Loucy (cell line): ENCODE data around the gene BCAS2.

Experiments used
- H2AFZ ChIP-seq: fragments of 200-600 bp; sonication (generic); 2 replicates; pipeline ENCODE4 v1.6.0; 2016; ENCODE audit warnings: antibody characterized with exemption, mild to moderate bottlenecking, low read length, moderate library complexity
- H3F3A ChIP-seq: fragments of 200-600 bp; 2 replicates; pipeline ENCODE4 v1.6.0; 2016; ENCODE audit warnings: antibody characterized with exemption, low read depth, mild to moderate bottlenecking
- H3K27me3 ChIP-seq: fragments of 200-600 bp; sonication (generic); 2 replicates; pipeline ENCODE4 v1.6.1; 2014; ENCODE audit warnings: low read length, mild to moderate bottlenecking; ENCODE audit not compliant: insufficient read depth, poor library complexity, severe bottlenecking
- H3K36me3 ChIP-seq: fragments of 200-600 bp; sonication (generic); 2 replicates; pipeline ENCODE4 v1.6.1; 2016; ENCODE audit warnings: low read length; ENCODE audit not compliant: insufficient read depth
- H3K4me1 ChIP-seq: fragments of 200-600 bp; sonication (generic); 2 replicates; pipeline ENCODE4 v1.5.1; 2014; ENCODE audit warnings: low read length, mild to moderate bottlenecking; ENCODE audit not compliant: insufficient read depth, poor library complexity, severe bottlenecking
- H3K4me2 ChIP-seq: fragments of 200-600 bp; sonication (generic); 2 replicates; pipeline ENCODE4 v1.6.0; 2014; ENCODE audit warnings: antibody characterized with exemption, low read length, low read depth, mild to moderate bottlenecking; ENCODE audit not compliant: poor library complexity, severe bottlenecking
- H3K4me3 ChIP-seq: fragments of 200-600 bp; sonication (generic); 2 replicates; pipeline ENCODE4 v1.5.1; 2014; ENCODE audit warnings: low read length, mild to moderate bottlenecking, mixed read lengths; ENCODE audit not compliant: poor library complexity, severe bottlenecking
- H3K79me2 ChIP-seq: fragments of 200-600 bp; sonication (generic); 2 replicates; pipeline ENCODE4 v1.6.1; 2014; ENCODE audit warnings: low read length; ENCODE audit not compliant: insufficient read depth
- H3K9ac ChIP-seq: fragments of 200-600 bp; sonication (generic); 2 replicates; pipeline ENCODE4 v1.6.0; 2014; ENCODE audit warnings: mild to moderate bottlenecking, low read depth, low read length, moderate library complexity; ENCODE audit not compliant: poor library complexity, severe bottlenecking
- H3K9me2 ChIP-seq: fragments of 200-600 bp; sonication (generic); replicated peaks from 2 replicates; pipeline ENCODE4 v1.6.1; 2016; ENCODE audit warnings: low read depth, low read length, mixed read lengths
- H3K9me3 ChIP-seq: fragments of 200-600 bp; sonication (generic); 2 replicates; pipeline ENCODE4 v1.6.1; 2014; ENCODE audit warnings: mild to moderate bottlenecking, antibody characterized with exemption, low read length, low read depth; ENCODE audit not compliant: insufficient read depth
- H4K20me1 ChIP-seq: fragments of 200-600 bp; sonication (generic); 2 replicates; pipeline ENCODE4 v1.6.0; 2014; ENCODE audit warnings: antibody characterized with exemption, low read length, mild to moderate bottlenecking; ENCODE audit not compliant: insufficient read depth, poor library complexity, severe bottlenecking
- EZH2phosphoT487 ChIP-seq: fragments of 200-600 bp; IDR thresholded peaks from 2 replicates; pipeline ENCODE4 v1.6.1; 2018; ENCODE audit warnings: antibody characterized with exemption, mild to moderate bottlenecking, moderate library complexity, borderline replicate concordance
- TF ChIP-seq, protein P1 (sequence below): fragments of 200-600 bp; sonication (generic); conservative IDR thresholded peaks from 2 replicates; pipeline ENCODE4 v1.5.1; 2014; ENCODE audit warnings: mild to moderate bottlenecking, antibody characterized with exemption, low read length

Gene BCAS2

DNA sequence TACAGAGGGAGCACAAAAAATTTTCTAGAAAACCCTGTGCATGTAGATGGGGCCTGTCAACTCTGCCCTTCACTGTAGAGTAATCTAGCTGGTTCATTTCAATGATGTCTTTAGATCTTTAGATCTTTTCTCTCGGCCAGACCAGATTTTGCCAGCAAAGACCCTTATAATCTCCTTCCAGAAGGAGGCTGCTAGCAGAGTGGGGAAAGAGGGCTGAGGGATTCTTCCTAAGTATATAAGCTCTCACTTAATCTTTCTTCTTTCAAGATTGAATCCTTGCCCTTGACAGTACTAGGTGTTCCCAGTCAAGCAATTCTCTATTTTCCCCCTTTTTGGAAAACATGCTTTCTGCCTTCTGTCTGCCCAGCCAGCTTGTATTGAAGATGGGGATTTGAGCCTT, 34.3 kb downstream of the BCAS2 start:
- H3K4me3 ChIP-seq: no peak overlapping the region
- TF ChIP-seq EZH2phosphoT487: no peak
- TF ChIP-seq, protein P1, sequence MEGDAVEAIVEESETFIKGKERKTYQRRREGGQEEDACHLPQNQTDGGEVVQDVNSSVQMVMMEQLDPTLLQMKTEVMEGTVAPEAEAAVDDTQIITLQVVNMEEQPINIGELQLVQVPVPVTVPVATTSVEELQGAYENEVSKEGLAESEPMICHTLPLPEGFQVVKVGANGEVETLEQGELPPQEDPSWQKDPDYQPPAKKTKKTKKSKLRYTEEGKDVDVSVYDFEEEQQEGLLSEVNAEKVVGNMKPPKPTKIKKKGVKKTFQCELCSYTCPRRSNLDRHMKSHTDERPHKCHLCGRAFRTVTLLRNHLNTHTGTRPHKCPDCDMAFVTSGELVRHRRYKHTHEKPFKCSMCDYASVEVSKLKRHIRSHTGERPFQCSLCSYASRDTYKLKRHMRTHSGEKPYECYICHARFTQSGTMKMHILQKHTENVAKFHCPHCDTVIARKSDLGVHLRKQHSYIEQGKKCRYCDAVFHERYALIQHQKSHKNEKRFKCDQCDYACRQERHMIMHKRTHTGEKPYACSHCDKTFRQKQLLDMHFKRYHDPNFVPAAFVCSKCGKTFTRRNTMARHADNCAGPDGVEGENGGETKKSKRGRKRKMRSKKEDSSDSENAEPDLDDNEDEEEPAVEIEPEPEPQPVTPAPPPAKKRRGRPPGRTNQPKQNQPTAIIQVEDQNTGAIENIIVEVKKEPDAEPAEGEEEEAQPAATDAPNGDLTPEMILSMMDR: no peak
- H4K20me1 ChIP-seq: no peaks in the 10 kb centered on the region
- no peaks in the 10 kb centered on the region for H3K36me3 ChIP-seq
- no peak overlapping the region for H3K4me2 ChIP-seq
- H3K9ac ChIP-seq: no peak overlapping the region
- no peak overlapping the region for H2AFZ ChIP-seq
- no peaks in the 10 kb centered on the region for H3K4me1 ChIP-seq
- no peaks in the 10 kb centered on the region for H3K9me3 ChIP-seq
- no peaks in the 10 kb centered on the region for H3F3A ChIP-seq
- no peaks in the 10 kb centered on the region for H3K79me2 ChIP-seq
- H3K27me3 ChIP-seq: no peaks in the 10 kb centered on the region
- no peaks in the 10 kb centered on the region for H3K9me2 ChIP-seq

DNA sequence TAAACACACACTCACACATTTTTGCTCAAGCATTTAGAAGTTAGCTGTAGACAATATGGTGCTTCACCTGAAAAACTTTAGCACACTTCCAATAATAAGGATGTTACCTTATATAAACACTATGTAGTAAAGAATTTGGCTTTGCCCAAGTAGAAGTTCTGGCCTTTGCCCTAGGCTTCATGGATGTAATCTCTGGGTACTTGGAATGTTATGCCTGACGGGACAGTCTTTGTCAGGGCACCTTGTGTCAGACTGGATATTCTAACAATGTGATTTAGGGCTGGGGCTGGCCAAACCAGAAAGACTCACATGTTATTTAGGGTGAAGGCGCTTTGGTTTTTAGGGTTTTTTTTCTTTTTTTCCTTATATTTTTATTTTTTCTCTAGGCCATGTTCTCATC, 35.6 kb downstream of the BCAS2 start:
- H3K9me3 ChIP-seq: no peaks in the 10 kb centered on the region
- no peaks in the 10 kb centered on the region for H4K20me1 ChIP-seq
- no peak overlapping the region for H3K4me3 ChIP-seq
- H3F3A ChIP-seq: no peaks in the 10 kb centered on the region
- no peaks in the 10 kb centered on the region for H3K79me2 ChIP-seq
- no peaks in the 10 kb centered on the region for H3K27me3 ChIP-seq
- no peak overlapping the region for H3K9ac ChIP-seq
- no peaks in the 10 kb centered on the region for H3K36me3 ChIP-seq
- TF ChIP-seq, protein P1: no peak
- TF ChIP-seq EZH2phosphoT487: no peak
- no peak overlapping the region for H2AFZ ChIP-seq
- H3K4me1 ChIP-seq: no peaks in the 10 kb centered on the region
- H3K9me2 ChIP-seq: no peaks in the 10 kb centered on the region
- no peak overlapping the region for H3K4me2 ChIP-seq

DNA sequence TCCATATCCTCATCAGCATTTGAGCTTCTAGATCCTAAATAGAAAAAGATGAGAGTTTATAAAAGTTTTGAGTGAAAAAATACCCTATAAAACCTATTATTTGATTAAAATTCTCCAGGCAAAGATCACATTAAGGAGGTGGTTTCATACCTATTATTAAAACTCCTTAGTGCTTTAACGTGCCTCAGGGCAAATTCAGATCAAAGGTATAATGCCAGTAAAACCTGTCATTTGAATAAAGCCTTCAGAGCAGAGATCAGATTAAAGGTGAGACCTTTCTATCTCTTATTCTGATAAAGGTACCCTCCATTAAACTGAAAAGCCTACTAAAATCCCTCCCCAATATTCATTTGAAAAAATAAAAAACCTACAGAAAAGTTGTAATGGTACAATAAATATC, 36.1 kb downstream of the BCAS2 start:
- Histone ChIP-seq H3K4me3 (no peak overlapping the region), H4K20me1 (no peaks in the 10 kb centered on the region), H3K36me3 (no peaks in the 10 kb centered on the region), H3K4me2 (no peak overlapping the region), H3K9me3 (no peaks in the 10 kb centered on the region), H3F3A (no peaks in the 10 kb centered on the region), H3K9me2 (no peaks in the 10 kb centered on the region), H2AFZ (no peak overlapping the region), H3K79me2 (no peaks in the 10 kb centered on the region), H3K27me3 (no peaks in the 10 kb centered on the region), H3K4me1 (no peaks in the 10 kb centered on the region), H3K9ac (no peak overlapping the region)
- no peak for TF ChIP-seq EZH2phosphoT487
- TF ChIP-seq, protein P1: no peak
